Stimulated activated naive B cell treated with anti-CD40 and anti-IgM and Interleukin-4, amounts not matched to agents 10 μg/mL and 1 μg/mL and 100 μg/mL, for 72 hours (primary cell): Measurements from ENCODE around the gene CHST11.
A peak's percentile ranks its signal among the peaks of the same experiment; 100 is the strongest.

Experiments
- ATAC-seq, 2 donors: fragments of 150-1000 bp; cut with Tn5 transposase; replicated peaks; 2 replicates each; pipeline ENCODE4 v1.10.0; 2021; ENCODE audit warnings: moderate library complexity in 1 of 2
- DNase-seq: peaks from one replicate; pipeline ENCODE4 v3.0.0; 2021
- H3K27ac Mint-ChIP-seq: one replicate; pipeline ENCODE4 v1.8.0; 2022; ENCODE audit warnings: mild to moderate bottlenecking, mixed read lengths
- H3K27me3 Mint-ChIP-seq, 2 donors: one replicate each; pipeline ENCODE4 v1.8.0; 2022; ENCODE audit warnings: mixed read lengths in 2 of 2
- H3K36me3 Mint-ChIP-seq, 2 donors: one replicate each; pipeline ENCODE4 v1.8.0; 2022; ENCODE audit warnings: mixed read lengths in 2 of 2, mild to moderate bottlenecking in 1 of 2
- H3K4me1 Mint-ChIP-seq, 2 donors: one replicate each; pipeline ENCODE4 v1.8.0; 2022; ENCODE audit warnings: mixed read lengths in 2 of 2, mild to moderate bottlenecking in 1 of 2
- H3K4me3 Mint-ChIP-seq, 2 donors: one replicate each; pipeline ENCODE4 v1.8.0; 2022; ENCODE audit warnings: mild to moderate bottlenecking in 2 of 2, mixed read lengths in 2 of 2, moderate library complexity in 1 of 2
- H3K9me3 Mint-ChIP-seq, 2 donors: one replicate each; pipeline ENCODE4 v1.8.0; 2022; ENCODE audit warnings: mixed read lengths in 2 of 2, mild to moderate bottlenecking in 1 of 2

CHST11 gene

GRCh38 chr12:104764225-104765091 lies 307.7 kb downstream of the CHST11 start:
- peaks cover 9 to 11% of the 10 kb centered on the region in 2 donors for H3K27me3 Mint-ChIP-seq
- H3K9me3 Mint-ChIP-seq, result peaks cover 0 to 1% of the 10 kb centered on the region in 2 donors
- H3K4me3 Mint-ChIP-seq, result peak overlapping the region in 1 of 2 donors; percentile 10
- peaks cover 17 to 28% of the 10 kb centered on the region in 2 donors for H3K36me3 Mint-ChIP-seq
- ATAC-seq (peak; percentile 60 to 69), DNase-seq (no peak)
- peak overlapping the region; percentile 62 for H3K27ac Mint-ChIP-seq
- peaks cover 36 to 39% of the 10 kb centered on the region in 2 donors for H3K4me1 Mint-ChIP-seq

GRCh38 chr12:104767261-104767660 lies 310.5 kb downstream of the CHST11 start:
- Mint-ChIP-seq H3K36me3 (peaks cover 5 to 9% of the 10 kb centered on the region in 2 donors), H3K4me3 (no peak overlapping the region), H3K27me3 (peaks cover 9 to 16% of the 10 kb centered on the region in 2 donors), H3K27ac (no peak overlapping the region), H3K4me1 (peaks cover 27 to 39% of the 10 kb centered on the region in 2 donors), H3K9me3 (peaks cover 0 to 3% of the 10 kb centered on the region in 2 donors)
- ATAC-seq, result no peak
- no peak for DNase-seq

- peaks cover 9 to 12% of the 10 kb centered on the region in 2 donors for H3K36me3 Mint-ChIP-seq
Observed at GRCh38 chr12:104768033-104768432, 311.3 kb downstream of the CHST11 start.

GRCh38 chr12:104769144-104769561 lies 312.4 kb downstream of the CHST11 start:
- H3K27me3 Mint-ChIP-seq, result peaks cover 9 to 16% of the 10 kb centered on the region in 2 donors
- H3K9me3 Mint-ChIP-seq, result peaks cover 15 to 16% of the 10 kb centered on the region in 2 donors
- peaks cover 18 to 24% of the 10 kb centered on the region in 2 donors for H3K4me1 Mint-ChIP-seq
- DNase-seq (no peak), ATAC-seq (no peak)
- peaks cover 15 to 17% of the 10 kb centered on the region in 2 donors for H3K36me3 Mint-ChIP-seq
- H3K4me3 Mint-ChIP-seq, result no peak overlapping the region
- H3K27ac Mint-ChIP-seq, result no peak overlapping the region

More at GRCh38 chr12:104768033-104768432, 311.3 kb downstream of the CHST11 start:
- DNase-seq, result no peak
- no peak for ATAC-seq
- peaks cover 7% of the 10 kb centered on the region in 2 donors for H3K9me3 Mint-ChIP-seq
- no peak overlapping the region for H3K27ac Mint-ChIP-seq
- H3K4me3 Mint-ChIP-seq, result no peak overlapping the region
- peaks cover 9 to 16% of the 10 kb centered on the region in 2 donors for H3K27me3 Mint-ChIP-seq
- peaks cover 24 to 35% of the 10 kb centered on the region in 2 donors for H3K4me1 Mint-ChIP-seq

- ATAC-seq (no peak), DNase-seq (no peak)
- Mint-ChIP-seq H3K4me3 (no peak overlapping the region), H3K36me3 (peaks cover 13 to 18% of the 10 kb centered on the region in 2 donors), H3K27ac (no peak overlapping the region), H3K27me3 (peaks cover 5 to 11% of the 10 kb centered on the region in 2 donors), H3K4me1 (peaks cover 13 to 24% of the 10 kb centered on the region in 2 donors), H3K9me3 (peaks cover 15% of the 10 kb centered on the region in 2 donors)
Observed at GRCh38 chr12:104772336-104772735, 315.6 kb downstream of the CHST11 start.

DNA sequence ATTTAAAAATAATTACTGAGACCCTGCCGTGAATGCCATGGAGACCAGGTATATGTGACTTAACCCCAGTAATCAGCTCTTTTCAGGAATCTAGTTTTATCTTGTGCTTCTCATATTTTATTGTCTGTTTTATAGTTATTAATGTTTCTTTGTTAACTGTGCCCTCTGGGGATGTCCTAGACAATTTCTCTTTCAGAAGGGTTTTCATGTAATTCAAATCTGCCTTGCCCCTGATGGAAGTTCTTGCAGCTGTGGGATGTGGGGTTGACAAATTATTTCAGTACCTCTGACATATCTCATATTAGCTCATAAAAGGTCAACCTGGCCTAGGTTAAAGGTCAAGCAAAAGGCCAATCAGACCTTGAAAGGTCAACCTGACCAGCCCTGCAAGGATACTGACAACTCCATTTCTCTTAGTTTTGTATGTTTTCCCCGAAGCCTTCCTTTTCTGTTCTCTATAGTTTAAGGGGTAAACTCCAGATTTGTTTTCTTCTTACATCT lies 319.0 kb downstream of the CHST11 start:
- ATAC-seq, result peak; percentile 85 to 87

DNA sequence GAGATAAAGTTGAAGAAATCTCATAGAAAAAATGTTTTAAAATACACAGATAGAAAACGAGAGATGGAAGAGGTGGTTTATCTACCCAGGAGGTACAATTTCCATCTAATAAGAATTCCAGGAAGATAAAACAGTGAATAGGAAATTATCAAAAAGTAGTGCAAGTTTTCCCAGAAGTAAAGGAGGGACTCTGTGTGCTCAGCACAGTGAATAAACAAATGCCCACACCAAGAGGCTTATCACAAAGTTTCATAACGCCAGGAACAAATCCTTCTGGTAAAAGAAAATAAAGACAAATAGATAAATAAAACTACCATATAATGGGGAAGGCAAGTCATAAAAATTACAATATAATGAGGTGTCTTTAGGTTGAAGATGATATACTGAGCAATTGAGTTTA lies 322.4 kb downstream of the CHST11 start:
- no peak for ATAC-seq
- Mint-ChIP-seq H3K27ac (no peak overlapping the region), H3K36me3 (peaks cover 11 to 25% of the 10 kb centered on the region in 2 donors), H3K9me3 (peaks cover 20 to 23% of the 10 kb centered on the region in 2 donors), H3K27me3 (peaks cover 9 to 14% of the 10 kb centered on the region in 2 donors), H3K4me3 (no peak overlapping the region), H3K4me1 (peaks cover 12 to 24% of the 10 kb centered on the region in 2 donors)
- DNase-seq, result no peak

More for the DNA sequence above, 319.0 kb downstream of the CHST11 start:
- H3K4me1 Mint-ChIP-seq, result peaks cover 12 to 24% of the 10 kb centered on the region in 2 donors
- no peak for DNase-seq
- peak overlapping the region; percentile 15 for H3K27ac Mint-ChIP-seq
- H3K36me3 Mint-ChIP-seq, result peaks cover 19 to 34% of the 10 kb centered on the region in 2 donors
- peak overlapping the region; percentile 11 to 56 for H3K4me3 Mint-ChIP-seq
- H3K27me3 Mint-ChIP-seq, result peaks cover 8 to 14% of the 10 kb centered on the region in 2 donors
- peaks cover 26 to 31% of the 10 kb centered on the region in 2 donors for H3K9me3 Mint-ChIP-seq

GRCh38 chr12:104782296-104782695 lies 325.5 kb downstream of the CHST11 start:
- no peak overlapping the region for H3K4me3 Mint-ChIP-seq
- peaks cover 9 to 14% of the 10 kb centered on the region in 2 donors for H3K27me3 Mint-ChIP-seq
- no peak overlapping the region for H3K27ac Mint-ChIP-seq
- no peaks in the 10 kb centered on the region for H3K4me1 Mint-ChIP-seq
- ATAC-seq (peak; percentile 55 to 61), DNase-seq (no peak)
- H3K9me3 Mint-ChIP-seq, result peaks cover 20 to 23% of the 10 kb centered on the region in 2 donors
- H3K36me3 Mint-ChIP-seq, result peaks cover 10 to 25% of the 10 kb centered on the region in 2 donors

- H3K4me1 Mint-ChIP-seq, result peaks cover 2 to 6% of the 10 kb centered on the region in 2 donors
- peaks cover 15 to 16% of the 10 kb centered on the region in 2 donors for H3K9me3 Mint-ChIP-seq
- no peak overlapping the region for H3K4me3 Mint-ChIP-seq
- no peak for ATAC-seq
- peaks cover 8 to 17% of the 10 kb centered on the region in 2 donors for H3K36me3 Mint-ChIP-seq
- H3K27me3 Mint-ChIP-seq, result peaks cover 3 to 11% of the 10 kb centered on the region in 2 donors
- DNase-seq, result no peak
- H3K27ac Mint-ChIP-seq, result no peak overlapping the region
Observed at GRCh38 chr12:104784592-104784991, 327.8 kb downstream of the CHST11 start.

DNA sequence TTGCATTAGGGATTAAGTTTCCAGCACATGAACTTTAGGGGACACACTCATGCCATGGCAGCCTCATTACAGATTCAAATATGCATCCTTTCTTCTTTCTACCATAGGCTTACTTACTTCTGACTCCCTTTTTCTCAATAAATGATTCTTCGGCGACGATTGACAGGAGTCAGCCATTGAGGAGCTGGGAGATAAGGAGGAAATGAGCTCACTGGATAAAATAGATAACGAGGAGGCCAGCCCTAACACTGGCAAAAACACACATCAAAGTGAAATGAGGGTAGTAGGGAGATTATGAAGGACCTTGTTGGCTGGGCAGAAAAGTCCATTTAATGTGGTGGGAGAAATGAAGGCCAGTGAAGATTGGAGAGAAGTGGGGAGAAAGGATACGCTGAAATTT lies 329.1 kb downstream of the CHST11 start:
- H3K9me3 Mint-ChIP-seq, result peaks cover 6 to 8% of the 10 kb centered on the region in 2 donors
- H3K27me3 Mint-ChIP-seq, result peaks cover 0 to 6% of the 10 kb centered on the region in 2 donors
- no peak for ATAC-seq
- H3K4me1 Mint-ChIP-seq, result peaks cover 5 to 16% of the 10 kb centered on the region in 2 donors
- DNase-seq, result no peak
- H3K36me3 Mint-ChIP-seq, result peaks cover 4 to 7% of the 10 kb centered on the region in 2 donors
- H3K4me3 Mint-ChIP-seq, result no peak overlapping the region
- no peak overlapping the region for H3K27ac Mint-ChIP-seq

DNA sequence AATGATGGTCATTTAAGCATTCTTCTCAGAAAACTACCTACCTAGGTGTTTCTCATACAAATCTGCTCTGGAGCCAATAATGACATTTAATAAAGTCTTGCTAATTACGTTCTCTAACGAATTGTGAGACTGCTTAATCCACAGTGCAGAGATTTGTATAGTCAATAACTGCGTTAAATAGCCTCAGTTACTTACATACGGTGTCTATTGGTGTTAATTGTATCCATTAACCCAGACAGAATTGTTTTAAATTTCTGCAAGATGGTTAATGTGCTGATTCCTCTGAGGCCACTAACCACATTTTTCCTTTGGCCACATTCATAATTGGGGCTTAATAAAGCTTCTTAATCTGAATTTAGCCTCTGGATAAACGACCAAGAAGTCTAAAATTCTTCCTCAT lies 329.6 kb downstream of the CHST11 start:
- H3K4me1 Mint-ChIP-seq, result peaks cover 5 to 16% of the 10 kb centered on the region in 2 donors
- ATAC-seq (no peak), DNase-seq (no peak)
- no peak overlapping the region for H3K4me3 Mint-ChIP-seq
- peaks cover 3% of the 10 kb centered on the region in 2 donors for H3K36me3 Mint-ChIP-seq
- H3K27ac Mint-ChIP-seq, result no peak overlapping the region
- H3K9me3 Mint-ChIP-seq, result peaks cover 3 to 5% of the 10 kb centered on the region in 2 donors
- peaks cover 0 to 3% of the 10 kb centered on the region in 2 donors for H3K27me3 Mint-ChIP-seq

DNA sequence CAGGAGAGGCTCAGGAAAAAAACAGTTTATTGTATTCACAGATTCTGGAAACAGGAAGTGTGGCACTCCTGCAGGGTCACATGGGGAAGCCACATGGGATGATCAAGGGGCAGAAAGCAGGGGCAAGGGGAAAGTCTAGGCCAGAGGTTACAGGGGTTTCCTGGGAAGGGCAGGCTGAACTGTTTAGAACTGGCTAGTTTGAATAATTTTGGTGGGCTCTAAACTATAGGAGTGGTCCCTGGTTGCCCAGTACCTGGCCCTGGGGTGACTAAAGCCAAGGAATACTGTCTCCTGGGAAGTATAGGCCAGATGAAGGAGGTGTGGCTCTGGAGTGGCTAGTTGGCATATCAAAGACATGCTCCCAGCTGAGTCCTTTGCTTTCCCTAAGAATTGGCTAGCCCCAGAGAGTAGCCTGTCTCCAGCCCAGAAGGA lies 332.1 kb downstream of the CHST11 start:
- Mint-ChIP-seq H3K4me3 (no peak overlapping the region), H3K27ac (no peak overlapping the region), H3K36me3 (no peaks in the 10 kb centered on the region), H3K9me3 (no peaks in the 10 kb centered on the region), H3K4me1 (peaks cover 8 to 16% of the 10 kb centered on the region in 2 donors), H3K27me3 (no peaks in the 10 kb centered on the region)
- ATAC-seq (no peak), DNase-seq (no peak)

- H3K9me3 Mint-ChIP-seq, result no peaks in the 10 kb centered on the region
- H3K4me1 Mint-ChIP-seq, result peaks cover 8 to 16% of the 10 kb centered on the region in 2 donors
- ATAC-seq, result peak; percentile 60 to 62
- no peaks in the 10 kb centered on the region for H3K36me3 Mint-ChIP-seq
- H3K27ac Mint-ChIP-seq, result no peak overlapping the region
- no peaks in the 10 kb centered on the region for H3K27me3 Mint-ChIP-seq
- H3K4me3 Mint-ChIP-seq, result peak overlapping the region; percentile 76 to 77
- DNase-seq, result peak; percentile 12
Observed at GRCh38 chr12:104790296-104791125, 333.8 kb downstream of the CHST11 start.

DNA sequence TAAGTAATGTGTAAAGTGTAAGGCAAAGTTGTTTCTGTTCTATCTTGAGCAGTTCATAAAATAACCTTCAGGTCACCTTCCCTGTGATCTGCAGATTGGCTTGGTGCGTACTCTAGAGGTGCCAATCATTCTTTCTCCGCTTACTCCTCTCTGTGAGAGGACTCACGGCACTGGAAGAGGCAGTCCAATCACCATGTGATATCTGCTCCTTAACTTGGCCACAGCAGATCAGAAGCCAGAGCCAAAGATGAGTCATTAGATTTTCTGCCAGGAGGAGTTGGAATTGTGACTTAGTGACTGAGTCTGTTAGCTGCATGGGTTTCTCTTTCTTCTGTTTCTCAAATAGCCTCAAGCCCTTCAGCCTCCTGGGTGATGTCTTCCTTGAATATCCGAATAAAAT lies 335.8 kb downstream of the CHST11 start:
- Mint-ChIP-seq H3K4me3 (no peak overlapping the region), H3K36me3 (no peaks in the 10 kb centered on the region), H3K4me1 (peaks cover 8 to 16% of the 10 kb centered on the region in 2 donors), H3K27me3 (peaks cover 0 to 4% of the 10 kb centered on the region in 2 donors), H3K27ac (no peak overlapping the region), H3K9me3 (no peaks in the 10 kb centered on the region)
- DNase-seq, result no peak
- no peak for ATAC-seq
